Measurements from ENCODE around the gene OR2T8.

Gene OR2T8

GRCh38 chr1:247961791-247962190 is 41.7 kb downstream of the OR2T8 start:
- no peak for FAIRE-seq
- no peak for DNase-seq (ENCODE audit: low spot score)

- DNase-seq (ENCODE audit: low spot score) (peak; percentile 16), FAIRE-seq (no peak)
These were observed 43.0 kb downstream of the OR2T8 start for GRCh38 chr1:247962911-247963588.

- FAIRE-seq (no peak), DNase-seq (ENCODE audit: low spot score) (no peak)
These were observed 44.9 kb downstream of the OR2T8 start, which contains the start of gene OR2AK2 for GRCh38 chr1:247964933-247965332. TSS of gene OR2AK2 (plus strand) at chr1:247965233. CDS start at chr1:247965377, 144 bp downstream.

- DNase-seq (ENCODE audit: low spot score) = no peak
- FAIRE-seq = no peak
These were observed 46.6 kb downstream of the OR2T8 start for GRCh38 chr1:247966532-247967204.

All from urothelium cell line (cell line).